GM18951 (cell line): ENCODE data around the gene FASTKD1.
"Not testable (repeated sequence)": the region's sequence is repeated elsewhere in the genome, so short reads cannot be mapped to it uniquely, and the experiment has no call there.

Source experiments
- POLR2A ChIP-seq: IDR thresholded peaks from 4 replicates; pipeline ENCODE4 v1.6.1; 2011; ENCODE audit warnings: mild to moderate bottlenecking; ENCODE audit not compliant: insufficient read length, insufficient read depth; ENCODE audit errors: extremely low read depth
- in situ Hi-C: fragments of 300-500 bp; cut with MboI; formaldehyde crosslinking; loops from one replicate; pipeline ENCODE4 v1.12.0; 2022; ENCODE audit warnings: low sequenced_read_pairs, mixed read lengths, inconsistent platforms; ENCODE audit not compliant: unreplicated experiment

Gene FASTKD1

DNA sequence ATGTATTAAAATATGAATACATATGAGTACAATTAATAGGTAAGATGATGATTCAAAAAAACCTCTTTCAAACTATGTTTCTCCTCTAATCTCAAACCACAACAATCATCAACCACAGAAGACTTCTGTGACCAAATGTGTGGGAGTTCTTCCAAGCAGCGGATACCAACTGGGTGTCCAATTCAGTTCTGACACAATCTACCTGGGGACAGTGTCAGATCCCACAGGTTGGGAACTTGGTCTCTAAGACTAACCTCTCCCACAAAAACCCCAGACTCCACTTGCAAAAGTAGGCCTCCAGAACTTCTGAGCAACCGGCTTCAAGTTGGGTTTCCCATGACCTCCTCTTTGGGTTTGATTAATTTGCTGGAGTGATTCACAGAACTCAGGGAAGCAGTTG is 26.9 kb downstream of the FASTKD1 start:
- in situ Hi-C loops: no loop called here
- TF ChIP-seq POLR2A: no peak

DNA sequence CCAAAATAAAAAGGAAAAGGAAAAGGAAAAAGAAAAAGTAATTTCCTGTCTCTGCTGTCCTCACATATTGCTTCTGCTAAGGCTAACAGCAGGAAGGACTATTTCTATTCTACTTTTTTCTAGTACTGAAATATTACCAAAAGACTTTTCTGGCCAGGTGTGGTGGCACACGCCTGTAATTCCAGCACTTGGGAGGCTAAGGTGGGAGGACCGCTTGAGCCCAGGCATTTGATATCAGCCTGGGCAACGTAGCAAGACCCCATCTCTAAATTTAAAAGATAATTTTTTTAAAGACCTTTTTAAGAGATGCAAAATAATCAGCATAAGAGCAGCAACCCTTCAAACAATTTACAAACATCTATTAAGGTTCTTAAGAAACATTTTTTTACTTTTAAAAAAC is 31.2 kb downstream of the FASTKD1 start:
- in situ Hi-C loops: no loop called here
- no peak for TF ChIP-seq POLR2A

GRCh38 chr2:169540146-169540545 is 33.5 kb downstream of the FASTKD1 start:
- in situ Hi-C loops: no loop called here
- no peak for TF ChIP-seq POLR2A

- in situ Hi-C loops: not testable (repeated sequence)
Observed at GRCh38 chr2:169539460-169539859, 34.2 kb downstream of the FASTKD1 start.

GRCh38 chr2:169528271-169528701 is 45.4 kb downstream of the FASTKD1 start:
- in situ Hi-C loops: no loop called here
- no peak for TF ChIP-seq POLR2A

- no peak for TF ChIP-seq POLR2A
- in situ Hi-C loops: no loop called here
Observed at GRCh38 chr2:169526451-169526850, 47.2 kb downstream of the FASTKD1 start.

- in situ Hi-C loops: no loop called here
Observed at GRCh38 chr2:169525434-169525833, 48.2 kb downstream of the FASTKD1 start.

GRCh38 chr2:169523681-169524080 is 50.0 kb downstream of the FASTKD1 start:
- in situ Hi-C loops: no loop called here
- TF ChIP-seq POLR2A: no peak

More at GRCh38 chr2:169525434-169525833, 48.2 kb downstream of the FASTKD1 start:
- no peak for TF ChIP-seq POLR2A

- TF ChIP-seq POLR2A: no peak
- in situ Hi-C loops: no loop called here
Observed at GRCh38 chr2:169520896-169521295, 52.8 kb downstream of the FASTKD1 start.

GRCh38 chr2:169516488-169516995 is 57.1 kb downstream of the FASTKD1 start:
- in situ Hi-C loops: not testable (repeated sequence)

GRCh38 chr2:169514758-169515157 is 58.9 kb downstream of the FASTKD1 start:
- in situ Hi-C loops: not testable (repeated sequence)

GRCh38 chr2:169513926-169514325 is 59.7 kb downstream of the FASTKD1 start:
- in situ Hi-C loops: no loop called here
- no peak for TF ChIP-seq POLR2A

DNA sequence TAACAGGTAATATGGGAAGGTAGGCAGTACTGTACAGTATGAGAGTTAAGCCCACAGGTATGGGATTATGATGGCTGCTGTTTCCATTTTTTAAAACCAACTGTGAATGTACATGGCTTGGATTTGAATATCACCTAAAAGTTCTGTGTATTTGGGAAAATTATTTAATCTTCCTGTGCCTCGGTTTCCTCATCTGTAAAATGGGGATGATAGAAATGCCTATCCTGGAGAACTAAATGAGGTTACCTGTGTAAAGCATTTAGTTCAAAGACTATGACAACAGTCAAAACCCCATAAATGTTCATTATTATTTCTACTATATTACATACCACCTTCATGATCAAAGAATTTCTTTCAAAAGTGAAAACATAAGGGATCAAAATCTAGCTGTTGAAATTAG is 60.6 kb downstream of the FASTKD1 start:
- TF ChIP-seq POLR2A: no peak
- in situ Hi-C loops: no loop called here

DNA sequence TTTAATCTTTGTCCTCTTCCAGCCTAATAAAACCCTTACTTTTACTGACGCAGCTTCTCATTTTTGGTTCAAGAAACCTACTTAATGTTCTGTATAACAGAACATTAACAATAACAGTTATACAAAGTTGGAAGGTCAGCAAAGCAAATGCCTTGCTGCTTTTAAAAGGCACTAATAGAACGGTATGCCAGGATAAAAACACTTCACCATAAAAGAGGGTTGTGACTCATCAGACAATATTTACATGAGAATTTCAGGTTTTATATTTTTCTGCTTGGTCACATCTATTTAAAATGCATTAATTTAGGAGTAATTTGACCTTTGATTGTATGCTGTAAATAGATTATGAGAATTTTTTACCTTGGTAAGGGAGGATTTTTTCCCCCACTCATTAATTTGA is 61.1 kb downstream of the FASTKD1 start:
- in situ Hi-C loops: no loop called here
- no peak for TF ChIP-seq POLR2A

DNA sequence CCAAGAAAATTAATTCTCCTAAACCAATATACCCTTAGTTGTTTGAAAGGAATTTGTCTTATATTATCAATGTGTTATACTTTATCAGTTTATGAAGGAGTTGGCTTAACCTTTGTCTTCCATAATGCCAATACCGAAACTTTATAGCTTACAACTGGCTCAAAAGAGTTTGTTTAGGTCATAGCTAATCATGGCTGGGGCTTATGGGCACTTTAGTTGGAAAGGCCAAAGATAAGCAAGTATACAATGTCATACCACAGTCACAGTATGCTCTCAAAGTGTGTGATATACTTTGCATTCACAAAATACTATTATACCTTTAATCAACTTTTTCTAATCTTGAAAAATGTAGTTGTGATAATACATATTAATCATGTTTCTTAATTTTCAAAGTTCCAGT is 61.8 kb downstream of the FASTKD1 start:
- TF ChIP-seq POLR2A: no peak
- in situ Hi-C loops: no loop called here

- no peak for TF ChIP-seq POLR2A
- in situ Hi-C loops: no loop called here
Observed at GRCh38 chr2:169510496-169510895, 63.2 kb downstream of the FASTKD1 start.

DNA sequence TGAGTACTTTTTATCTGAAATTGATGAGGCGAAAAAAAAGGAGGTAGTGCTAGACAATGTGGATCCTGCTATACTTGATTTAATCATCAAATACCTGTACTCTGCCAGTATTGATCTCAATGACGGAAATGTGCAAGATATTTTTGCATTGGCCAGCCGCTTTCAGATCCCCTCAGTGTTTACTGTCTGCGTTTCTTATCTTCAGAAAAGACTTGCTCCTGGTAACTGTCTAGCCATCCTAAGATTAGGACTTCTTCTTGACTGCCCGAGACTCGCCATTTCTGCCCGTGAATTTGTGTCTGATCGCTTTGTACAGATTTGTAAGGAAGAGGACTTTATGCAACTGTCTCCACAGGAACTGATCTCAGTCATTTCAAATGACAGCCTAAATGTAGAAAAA is 63.7 kb downstream of the FASTKD1 start:
- no peak for TF ChIP-seq POLR2A
- in situ Hi-C loops: no loop called here
